H1 (cell line): ENCODE measurements around the gene TCF7L2.

Source experiments
- RFX5 ChIP-seq: IDR thresholded peaks from 2 replicates; pipeline ENCODE4 v1.6.1; 2011; ENCODE audit warnings: low read depth, low read length, improper control_type of control experiment, borderline replicate concordance
- SP4 ChIP-seq: IDR thresholded peaks from 2 replicates; pipeline ENCODE4 v1.6.1; 2012; ENCODE audit warnings: low read length, inconsistent platforms

- no peak for TF ChIP-seq RFX5
- no peak for TF ChIP-seq SP4
Observed at GRCh38 chr10:113111260-113111659, 161.2 kb downstream of the TCF7L2 start.
